Activated T-helper 1 cell treated with anti-CD3 and anti-CD28 coated beads, Interleukin-2, amount 50 U/mL, for 16 hours (primary cell): ENCODE data around the gene OGN.

Experiments
- DNase-seq, 2 donors: peaks; one replicate each; pipeline ENCODE4 v3.0.0-alpha.2; 2020; ENCODE audit warnings: low read depth in 1 of 2, low spot score in 1 of 2

The OGN gene

DNA sequence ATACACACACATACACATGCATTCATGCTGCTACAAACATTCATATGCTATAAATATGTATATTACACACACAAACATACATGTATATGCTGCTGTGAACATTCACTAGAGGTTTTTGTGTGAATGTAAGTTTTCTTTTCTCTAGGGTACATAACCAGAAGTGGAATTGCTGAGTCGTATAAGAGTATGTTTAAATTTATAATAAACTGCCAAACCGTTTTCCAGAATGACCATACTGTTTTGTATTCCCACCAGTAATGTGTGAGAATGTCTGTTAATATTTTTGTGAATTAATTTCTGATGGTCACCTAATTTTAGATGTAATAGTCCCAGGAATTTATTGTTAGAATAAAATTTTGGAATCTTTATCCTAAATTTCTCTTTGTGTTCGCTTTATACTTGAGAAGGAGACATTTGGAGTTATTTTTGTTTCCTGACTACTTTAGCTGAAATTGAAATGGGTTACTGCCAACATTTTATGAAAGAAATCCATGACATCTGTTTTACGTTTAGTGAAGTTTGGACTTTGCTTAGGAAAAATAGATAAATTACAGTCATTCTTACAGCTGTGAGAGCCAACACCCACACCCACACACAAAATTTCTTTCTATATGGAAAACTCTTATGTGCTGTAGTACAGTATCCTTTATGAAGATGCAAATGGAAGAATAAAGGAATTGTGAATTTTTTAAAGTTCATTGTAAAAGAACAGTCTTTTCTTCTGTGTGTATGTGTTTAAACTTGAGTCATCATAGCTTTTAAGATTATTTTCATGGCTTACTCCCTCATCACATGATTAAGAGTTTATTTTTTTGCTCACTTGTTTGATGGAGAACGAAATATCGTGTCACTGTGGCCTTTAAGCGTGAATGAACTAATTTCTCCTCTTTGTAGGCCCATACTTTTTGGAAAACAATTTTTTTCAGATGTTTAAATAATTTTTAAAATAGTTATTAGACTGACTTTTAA, 54.3 kb downstream of the OGN start:
- DNase-seq, result no peak

DNA sequence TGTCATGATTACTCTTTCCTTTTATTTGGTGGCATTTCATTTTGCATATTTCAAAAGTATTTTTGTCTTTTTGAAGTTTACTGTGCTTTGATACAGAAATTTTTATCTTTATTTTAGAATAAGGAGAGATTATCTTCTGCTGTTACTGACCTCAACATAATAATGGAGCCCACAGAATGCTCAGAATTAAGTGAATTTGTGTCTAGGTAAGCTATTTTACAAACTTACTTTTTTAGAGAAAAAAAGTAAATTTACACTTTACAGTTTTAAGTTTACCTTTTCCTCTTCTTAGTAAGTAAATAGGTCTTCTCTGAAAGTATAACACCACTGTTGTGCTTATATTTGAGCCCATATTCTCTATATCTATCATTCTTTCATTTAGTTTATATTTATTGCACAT, 58.8 kb downstream of the OGN start:
- no peak for DNase-seq

DNA sequence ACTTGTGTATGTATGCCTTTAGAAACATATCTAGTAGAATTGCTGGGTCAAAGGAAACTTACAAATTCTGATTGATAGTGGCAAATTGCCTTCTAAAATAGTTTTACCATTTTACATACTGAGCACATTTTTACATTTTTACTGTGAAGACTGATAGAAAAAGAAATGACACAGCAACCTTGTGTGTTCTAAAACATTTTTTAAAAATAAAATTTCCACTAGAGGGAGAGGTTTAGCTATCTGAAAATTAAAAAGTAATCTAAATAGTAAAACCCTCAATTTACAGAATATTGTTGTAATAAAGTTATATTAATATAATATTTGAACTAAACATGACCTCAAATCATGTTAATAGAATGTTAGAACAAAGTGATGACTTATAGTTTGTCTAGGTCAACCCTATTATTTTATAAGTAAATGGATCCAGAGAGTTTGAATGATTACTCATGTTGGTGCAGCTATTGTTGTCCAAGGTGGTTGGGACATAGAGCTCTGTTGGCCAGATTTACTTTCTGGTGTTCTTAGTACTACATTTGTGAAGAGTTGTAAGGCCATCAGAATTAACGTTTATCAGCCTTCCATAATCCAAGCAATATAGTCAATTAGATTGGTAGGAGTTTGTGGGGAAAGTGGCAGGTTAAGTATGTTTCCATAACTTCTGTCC, 61.4 kb downstream of the OGN start:
- DNase-seq, result no peak

DNA sequence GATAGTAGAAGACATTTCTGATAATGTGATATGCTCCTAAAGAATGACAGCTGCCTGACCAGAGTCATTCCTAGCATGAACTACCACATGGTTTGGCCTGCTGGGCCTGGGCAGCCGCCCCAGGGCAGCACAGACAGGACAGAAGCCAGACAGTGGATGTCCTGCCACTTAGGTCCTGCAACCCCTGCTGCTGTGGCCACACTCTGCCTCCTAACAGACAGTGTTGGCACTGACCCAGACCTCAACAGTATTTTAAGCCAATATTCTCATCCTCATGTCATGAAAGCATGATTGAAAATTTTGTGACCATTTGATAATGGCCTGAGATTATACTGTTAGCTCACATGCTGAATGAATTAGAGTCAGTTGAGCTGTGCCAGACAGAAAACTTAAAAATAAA, 62.8 kb downstream of the OGN start:
- no peak for DNase-seq

DNA sequence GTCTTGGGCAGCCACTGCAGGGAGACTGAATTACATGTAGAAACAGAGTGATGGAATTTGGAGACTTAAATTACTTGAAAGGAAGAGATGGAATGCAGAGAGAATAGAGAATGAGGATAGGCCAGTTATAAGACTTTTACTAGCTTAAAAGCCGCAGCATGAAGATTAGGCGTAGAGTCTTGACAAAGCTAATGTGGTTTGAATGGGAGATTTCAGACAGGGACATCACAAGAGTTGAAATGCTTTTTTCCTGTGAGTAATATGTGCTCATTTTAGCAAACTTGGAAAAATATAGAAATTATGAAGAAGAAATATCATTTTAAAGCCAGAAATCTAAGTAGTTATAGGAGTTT, 71.1 kb downstream of the OGN start:
- no peak for DNase-seq
